Measurements from ENCODE around the gene ZNF614. TPM values are rescaled to one million over a fixed set of nuclear protein-coding genes. Genes with fewer than 3 reads are reported as not detected.

ZNF614 gene
- 10 to 100 TPM; 13.2 to 13.9 TPM for total RNA-seq
- polyA plus RNA-seq (ENCODE audit: insufficient read depth, low read depth, low replicate concordance) = 8.6 TPM
- long read RNA-seq, donor 1, full-length matches to known transcripts = 5 of 5 reads
- long read RNA-seq, donor 1, partial matches to known transcripts = 0 of 5 reads
- long read RNA-seq, donor 1, other reads (novel, unspliced or antisense) = 0 of 5 reads
- long read RNA-seq, donor 2, full-length matches to known transcripts = 4 of 4 reads
- long read RNA-seq, donor 2, partial matches to known transcripts = 0 of 4 reads
- long read RNA-seq, donor 2, other reads (novel, unspliced or antisense) = 0 of 4 reads

DNA sequence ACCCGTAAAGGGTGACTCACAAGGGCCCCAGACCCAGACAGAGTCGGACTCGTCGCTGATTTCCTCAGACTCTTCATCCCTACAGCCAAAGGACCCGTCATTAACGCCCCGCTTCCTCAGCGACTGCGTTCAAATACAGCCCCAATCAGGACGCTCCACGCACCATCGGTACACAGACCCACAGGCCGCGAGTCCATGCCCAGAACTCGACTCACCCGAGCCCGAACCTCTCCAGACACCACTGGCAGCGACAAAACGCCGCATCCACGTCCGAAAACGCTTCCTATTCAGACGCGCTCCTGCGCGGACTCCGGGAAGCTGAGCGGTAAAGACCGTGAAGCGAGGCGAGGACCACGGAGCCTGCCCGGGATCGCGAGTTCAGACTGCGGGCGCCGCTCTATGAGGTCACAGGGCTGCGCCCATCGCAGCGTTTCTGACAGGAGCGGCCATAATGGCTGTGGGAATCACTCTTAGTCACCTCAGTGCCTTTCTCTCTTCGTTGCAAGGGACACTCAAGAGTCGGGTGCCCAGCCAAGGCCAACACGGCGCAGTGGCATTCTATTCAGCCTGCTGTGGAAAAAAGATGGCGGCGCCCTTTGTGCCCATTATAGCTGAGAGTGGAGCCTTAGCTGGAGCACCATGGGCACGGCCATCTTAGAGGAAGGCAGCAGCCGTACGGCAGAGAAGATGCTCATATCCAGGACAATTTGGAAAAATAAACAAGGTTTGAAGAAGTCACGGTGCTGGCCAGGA lies at the start of gene ZNF614:
TSS of gene ZNF614 (minus strand) at position 353 of the 753 bp plus-strand sequence. CDS start 2,634 bp downstream, outside the sequence.
- intact Hi-C loops (cut with DNase I; ENCODE audit: low total_unique reads) = no loop called here
- no peak for TF ChIP-seq POLR2A (IDR thresholded peaks at IDR 0.05)
- TF ChIP-seq, protein P1, sequence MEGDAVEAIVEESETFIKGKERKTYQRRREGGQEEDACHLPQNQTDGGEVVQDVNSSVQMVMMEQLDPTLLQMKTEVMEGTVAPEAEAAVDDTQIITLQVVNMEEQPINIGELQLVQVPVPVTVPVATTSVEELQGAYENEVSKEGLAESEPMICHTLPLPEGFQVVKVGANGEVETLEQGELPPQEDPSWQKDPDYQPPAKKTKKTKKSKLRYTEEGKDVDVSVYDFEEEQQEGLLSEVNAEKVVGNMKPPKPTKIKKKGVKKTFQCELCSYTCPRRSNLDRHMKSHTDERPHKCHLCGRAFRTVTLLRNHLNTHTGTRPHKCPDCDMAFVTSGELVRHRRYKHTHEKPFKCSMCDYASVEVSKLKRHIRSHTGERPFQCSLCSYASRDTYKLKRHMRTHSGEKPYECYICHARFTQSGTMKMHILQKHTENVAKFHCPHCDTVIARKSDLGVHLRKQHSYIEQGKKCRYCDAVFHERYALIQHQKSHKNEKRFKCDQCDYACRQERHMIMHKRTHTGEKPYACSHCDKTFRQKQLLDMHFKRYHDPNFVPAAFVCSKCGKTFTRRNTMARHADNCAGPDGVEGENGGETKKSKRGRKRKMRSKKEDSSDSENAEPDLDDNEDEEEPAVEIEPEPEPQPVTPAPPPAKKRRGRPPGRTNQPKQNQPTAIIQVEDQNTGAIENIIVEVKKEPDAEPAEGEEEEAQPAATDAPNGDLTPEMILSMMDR (IDR thresholded peaks at IDR 0.05) = no peak
- Histone ChIP-seq H3K27ac (peak within 1 kb of the TSS; percentile 81 to 92), H3K27me3 (no peaks in the 10 kb centered on the region), H3K4me3 (peak within 1 kb of the TSS; percentile 58 to 79), H3K9me3 (no peaks in the 10 kb centered on the region), H3K4me1 (peaks cover 6% of the 10 kb centered on the region), H3K36me3 (ENCODE audit: low read depth, missing control alignments) (peaks cover 5% of the 10 kb centered on the region)
- DNase-seq = peak; percentile 94
- WGBS, 2 donors = 0 to 1% methylated on average over 32 to 51 of the region's 53 CpGs

DNA sequence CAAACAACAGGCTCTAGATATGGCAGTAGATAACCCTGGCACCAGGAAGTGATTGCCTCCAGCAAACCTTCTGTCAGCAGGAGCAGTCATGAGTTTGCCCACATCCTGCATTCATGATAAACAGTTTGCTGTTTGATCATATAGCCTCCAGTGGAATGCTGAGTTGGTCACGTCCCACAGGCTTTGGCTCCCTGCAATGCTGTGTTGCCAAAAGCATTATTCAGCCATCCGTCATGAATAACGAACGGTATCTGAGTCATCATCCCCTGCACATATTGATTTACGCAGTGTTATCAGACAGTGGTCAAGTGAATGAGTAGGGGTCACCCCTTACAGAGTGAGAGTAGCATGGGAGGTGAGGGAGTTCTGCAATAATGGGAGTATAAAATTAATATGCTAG lies 42.3 kb upstream of the ZNF614 start:
- peaks cover 6% of the 10 kb centered on the region for H3K36me3 ChIP-seq (ENCODE audit: low read depth, missing control alignments)
- no peaks in the 10 kb centered on the region for H3K9me3 ChIP-seq
- H3K4me3 ChIP-seq = no peak overlapping the region
- DNase-seq = no peak
- intact Hi-C loops (cut with DNase I; ENCODE audit: low total_unique reads) = no loop called here
- no peak overlapping the region for H3K27ac ChIP-seq
- H3K4me1 ChIP-seq = no peaks in the 10 kb centered on the region
- no peak for TF ChIP-seq POLR2A (IDR thresholded peaks at IDR 0.05)
- TF ChIP-seq, protein P1 (IDR thresholded peaks at IDR 0.05) = no peak
- 92 to 94% methylated on average over 5 of the region's 5 CpGs for WGBS, 2 donors
- no peaks in the 10 kb centered on the region for H3K27me3 ChIP-seq

DNA sequence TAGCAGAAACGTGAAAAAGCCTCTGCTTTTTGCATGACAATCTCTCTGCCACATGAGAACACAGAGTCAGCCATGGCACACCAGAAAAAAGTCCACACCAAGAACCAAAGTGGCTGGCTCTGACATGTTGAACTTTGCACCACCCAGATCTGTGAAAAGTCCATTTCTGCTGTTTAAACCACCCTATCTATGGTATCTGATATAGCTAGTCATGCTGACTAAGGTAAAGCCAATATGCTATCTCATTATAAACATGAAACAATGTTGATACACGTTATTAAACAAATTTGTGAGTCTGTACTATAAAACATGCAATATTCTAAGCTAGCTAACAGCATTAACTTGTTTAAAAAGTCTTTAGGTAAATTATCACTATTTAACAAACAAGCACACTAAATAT lies 41.5 kb upstream of the ZNF614 start:
- Histone ChIP-seq H3K4me3 (no peak overlapping the region), H3K36me3 (ENCODE audit: low read depth, missing control alignments) (peaks cover 6% of the 10 kb centered on the region), H3K27ac (no peak overlapping the region), H3K27me3 (no peaks in the 10 kb centered on the region), H3K9me3 (no peaks in the 10 kb centered on the region), H3K4me1 (no peaks in the 10 kb centered on the region)
- TF ChIP-seq, protein P1 (IDR thresholded peaks at IDR 0.05) = no peak
- no peak for TF ChIP-seq POLR2A (IDR thresholded peaks at IDR 0.05)
- intact Hi-C loops (cut with DNase I; ENCODE audit: low total_unique reads) = no loop called here
- WGBS, 2 donors = 88 to 90% methylated on average over 2 of the region's 2 CpGs
- no peak for DNase-seq

DNA sequence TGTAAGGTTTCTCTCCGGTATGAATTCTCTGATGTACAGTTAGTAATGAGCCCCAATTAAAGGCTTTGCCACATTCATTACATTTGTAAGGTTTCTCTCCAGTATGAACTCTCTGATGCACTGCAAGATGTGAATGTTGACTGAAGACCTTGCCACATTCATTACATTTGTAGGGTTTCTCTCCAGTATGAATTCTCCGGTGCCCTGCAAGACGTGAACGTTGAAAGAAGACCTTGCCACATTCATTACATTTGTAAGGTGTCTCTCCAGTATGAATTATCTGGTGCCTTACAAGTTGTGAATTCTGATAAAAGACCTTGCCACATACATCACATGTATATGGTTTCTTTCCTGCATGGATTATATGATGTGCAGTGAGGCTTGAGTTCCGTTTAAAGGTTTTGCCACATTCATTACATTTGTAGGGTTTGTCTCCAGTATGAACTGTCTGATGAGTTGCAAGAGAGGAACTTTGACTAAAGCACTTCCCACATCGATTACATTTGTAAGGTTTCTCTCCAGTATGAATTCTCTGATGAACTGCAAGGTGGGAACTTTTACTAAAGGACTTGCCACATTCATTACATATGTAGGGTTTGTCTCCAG lies 38.2 kb upstream of the ZNF614 start:
- WGBS, 2 donors = 96 to 97% methylated on average over 6 of the region's 6 CpGs
- TF ChIP-seq, protein P1 (IDR thresholded peaks at IDR 0.05) = no peak
- no peak for TF ChIP-seq POLR2A (IDR thresholded peaks at IDR 0.05)
- Histone ChIP-seq H3K4me3 (no peak overlapping the region), H3K27me3 (no peaks in the 10 kb centered on the region), H3K4me1 (no peaks in the 10 kb centered on the region), H3K9me3 (no peaks in the 10 kb centered on the region), H3K27ac (no peak overlapping the region), H3K36me3 (ENCODE audit: low read depth, missing control alignments) (peaks cover 6% of the 10 kb centered on the region)
- intact Hi-C loops (cut with DNase I; ENCODE audit: low total_unique reads) = no loop called here
- no peak for DNase-seq
